ENCODE data around the gene ST6GALNAC3.

DNA sequence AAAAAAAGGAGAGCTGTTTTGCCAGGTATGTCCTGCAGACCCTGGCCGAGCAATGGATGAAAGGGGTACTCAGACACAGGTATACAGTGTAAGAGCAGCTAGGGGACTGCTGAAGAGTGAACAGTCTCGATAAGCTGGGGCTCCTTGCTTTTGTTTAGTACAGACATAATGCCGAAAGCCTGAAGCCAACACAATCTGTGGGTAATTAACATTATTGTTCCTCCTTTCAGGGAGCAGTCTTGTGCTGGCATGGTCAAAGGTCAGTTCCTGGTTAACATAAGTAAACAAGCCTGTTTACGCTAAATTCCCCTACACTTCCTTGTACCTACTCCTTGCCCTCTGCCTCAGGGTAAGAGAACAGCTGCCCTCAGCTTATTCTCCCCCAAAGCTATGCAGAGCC lies 520.5 kb downstream of the ST6GALNAC3 start:
- TF ChIP-seq GATA3 (IDR thresholded peaks at IDR 0.05; ENCODE audit: low read depth, low read length) (no peak), GATA2 (IDR thresholded peaks at IDR 0.05; ENCODE audit: low read depth, low read length) (no peak)
